H9 (cell line): ENCODE measurements around the gene CHRNA5. TPM values are rescaled to one million over a fixed set of nuclear protein-coding genes. Genes with fewer than 3 reads are reported as not detected.

ENCODE experiments used
- DNase-seq: peaks from one replicate; pipeline ENCODE4 v3.0.0-alpha.2; 2017
- H2AFZ ChIP-seq: one replicate; pipeline ENCODE4 v1.6.1; 2013; ENCODE audit warnings: mild to moderate bottlenecking, low read length, control low read depth, moderate library complexity
- H2AK5ac ChIP-seq: 2 replicates; pipeline ENCODE4 v1.6.1; 2013; ENCODE audit warnings: low read length, control low read depth, mixed read lengths; ENCODE audit not compliant: insufficient read length
- H2BK120ac ChIP-seq: one replicate; pipeline ENCODE4 v1.6.1; 2013; ENCODE audit warnings: low read depth, mild to moderate bottlenecking, low read length, control low read depth, inconsistent platforms; ENCODE audit not compliant: poor library complexity, severe bottlenecking
- H2BK12ac ChIP-seq: 2 replicates; pipeline ENCODE4 v1.6.1; 2013; ENCODE audit warnings: low read length, control low read depth, mixed read lengths, low read depth; ENCODE audit not compliant: insufficient read length
- H2BK15ac ChIP-seq: 2 replicates; pipeline ENCODE4 v1.6.1; 2013; ENCODE audit warnings: low read depth, low read length, control low read depth
- H2BK20ac ChIP-seq: one replicate; pipeline ENCODE4 v1.6.1; 2013; ENCODE audit warnings: low read depth, mild to moderate bottlenecking, low read length, control low read depth, inconsistent platforms; ENCODE audit not compliant: poor library complexity, severe bottlenecking
- H2BK5ac ChIP-seq: 2 replicates; pipeline ENCODE4 v1.6.1; 2013; ENCODE audit warnings: low read length, control low read depth, mixed read lengths; ENCODE audit not compliant: insufficient read length
- H3K14ac ChIP-seq: 2 replicates; pipeline ENCODE4 v1.6.1; 2013; ENCODE audit warnings: low read length, control low read depth; ENCODE audit not compliant: insufficient read depth
- H3K18ac ChIP-seq: 2 replicates; pipeline ENCODE4 v1.6.1; 2013; ENCODE audit warnings: low read depth, mild to moderate bottlenecking, mixed read lengths, low read length, control low read depth; ENCODE audit not compliant: insufficient read length
- H3K23ac ChIP-seq: 2 replicates; pipeline ENCODE4 v1.6.1; 2013; ENCODE audit warnings: low read length, control low read depth, mixed read lengths, low read depth; ENCODE audit not compliant: insufficient read length
- H3K23me2 ChIP-seq: 2 replicates; pipeline ENCODE4 v1.6.1; 2013; ENCODE audit warnings: low read depth, mild to moderate bottlenecking, mixed read lengths, low read length, control low read depth; ENCODE audit not compliant: insufficient read length, poor library complexity, severe bottlenecking
- H3K27ac ChIP-seq: 2 replicates; pipeline ENCODE4 v1.5.1; 2013; ENCODE audit warnings: low read length, control low read depth, mixed read lengths, low read depth; ENCODE audit not compliant: insufficient read length
- H3K27me3 ChIP-seq: 2 replicates; pipeline ENCODE4 v1.6.1; 2013; ENCODE audit warnings: low read length, control low read depth, inconsistent platforms; ENCODE audit not compliant: insufficient read depth
- H3K4ac ChIP-seq: 2 replicates; pipeline ENCODE4 v1.6.1; 2013; ENCODE audit warnings: low read depth, mild to moderate bottlenecking, control low read depth, inconsistent platforms, low read length, moderate library complexity
- H3K4me1 ChIP-seq: 2 replicates; pipeline ENCODE4 v1.6.1; 2013; ENCODE audit warnings: low read length, control low read depth, inconsistent platforms; ENCODE audit not compliant: insufficient read depth
- H3K4me2 ChIP-seq: 2 replicates; pipeline ENCODE4 v1.6.1; 2013; ENCODE audit warnings: low read length, control low read depth, mixed read lengths; ENCODE audit not compliant: insufficient read length, insufficient read depth
- H3K56ac ChIP-seq: 2 replicates; pipeline ENCODE4 v1.6.1; 2013; ENCODE audit warnings: low read depth, mild to moderate bottlenecking, mixed read lengths, low read length, control low read depth; ENCODE audit not compliant: insufficient read length
- H3K79me1 ChIP-seq: 2 replicates; pipeline ENCODE4 v1.6.1; 2013; ENCODE audit warnings: low read depth, mild to moderate bottlenecking, moderate library complexity, low read length, control low read depth, inconsistent platforms; ENCODE audit not compliant: insufficient read depth, poor library complexity, severe bottlenecking
- H3K79me2 ChIP-seq: 2 replicates; pipeline ENCODE4 v1.6.1; 2013; ENCODE audit warnings: low read length, control low read depth, inconsistent platforms; ENCODE audit not compliant: insufficient read depth
- H3K9ac ChIP-seq: 2 replicates; pipeline ENCODE4 v1.6.1; 2013; ENCODE audit warnings: low read length, control low read depth, mixed read lengths; ENCODE audit not compliant: insufficient read length; ENCODE audit errors: extremely low read depth
- H3K9me3 ChIP-seq: one replicate; pipeline ENCODE4 v1.6.1; 2013; ENCODE audit warnings: low read depth, low read length, inconsistent platforms; ENCODE audit not compliant: control insufficient read depth
- H3T11ph ChIP-seq: one replicate; pipeline ENCODE4 v1.6.1; 2013; ENCODE audit warnings: mild to moderate bottlenecking, low read length, control low read depth, inconsistent platforms
- H4K20me1 ChIP-seq: one replicate; pipeline ENCODE4 v1.6.1; 2013; ENCODE audit not compliant: control insufficient read depth, insufficient read length, insufficient read depth
- H4K5ac ChIP-seq: 2 replicates; pipeline ENCODE4 v1.6.1; 2013; ENCODE audit warnings: low read depth, mild to moderate bottlenecking, mixed read lengths, low read length, control low read depth; ENCODE audit not compliant: insufficient read length
- H4K8ac ChIP-seq: replicated peaks from 2 replicates; pipeline ENCODE4 v1.6.1; 2013; ENCODE audit warnings: low read length, control low read depth, mixed read lengths, low read depth; ENCODE audit not compliant: insufficient read length
- H4K91ac ChIP-seq: 2 replicates; pipeline ENCODE4 v1.6.1; 2013; ENCODE audit warnings: low read depth, mild to moderate bottlenecking, moderate library complexity, mixed read lengths, low read length, control low read depth; ENCODE audit not compliant: insufficient read length
- H3K27ac Mint-ChIP-seq, 3 experiments: 2 replicates in 2 of 3; 3 replicates in 1 of 3; pipeline ENCODE4 v1.8.0; 2020 to 2021; ENCODE audit warnings: mixed read lengths in 3 of 3, mild to moderate bottlenecking in 1 of 3, moderate library complexity in 1 of 3
- H3K27me3 Mint-ChIP-seq: 2 replicates; pipeline ENCODE4 v1.8.0; 2021; ENCODE audit warnings: low read depth, mild to moderate bottlenecking, moderate library complexity, mixed read lengths
- H3K36me3 Mint-ChIP-seq, 3 experiments: 2 replicates in 2 of 3; 3 replicates in 1 of 3; pipeline ENCODE4 v1.8.0; 2020 to 2021; ENCODE audit warnings: low read depth in 3 of 3, mixed read lengths in 3 of 3; ENCODE audit not compliant: insufficient read depth in 1 of 3
- H3K4me1 Mint-ChIP-seq, 2 experiments: 2 replicates each; pipeline ENCODE4 v1.8.0; 2020; ENCODE audit warnings: mixed read lengths in 2 of 2
- H3K4me3 Mint-ChIP-seq, 2 experiments: 2 replicates in 1 of 2; 3 replicates in 1 of 2; pipeline ENCODE4 v1.8.0; 2020 to 2021; ENCODE audit warnings: mild to moderate bottlenecking in 2 of 2, mixed read lengths in 2 of 2, moderate library complexity in 1 of 2
- H3K9me3 Mint-ChIP-seq, 2 experiments: 2 replicates in 1 of 2; 3 replicates in 1 of 2; pipeline ENCODE4 v1.8.0; 2020; ENCODE audit warnings: mild to moderate bottlenecking in 2 of 2, mixed read lengths in 2 of 2, moderate library complexity in 1 of 2
- CTCF ChIP-seq: fragments of 200-600 bp; sonication (generic); conservative IDR thresholded peaks from 3 replicates; pipeline ENCODE4 v1.8.0; 2021; ENCODE audit warnings: antibody characterized with exemption, mild to moderate bottlenecking
- WGBS: extraction: QIAGEN DNeasy Blood & Tissue Kit; methylation state at CpG from one replicate; pipeline ENCODE4 v1.1.7; 2013; ENCODE audit warnings: missing lambda C conversion rate, low lambda C conversion rate, mixed read lengths; ENCODE audit not compliant: insufficient read length; ENCODE audit errors: extremely low coverage; 5-methylcytosine and 5-hydroxymethylcytosine counted together
- total RNA-seq: library from RNA; stranded (reverse); gene quantifications from 2 replicates; pipeline ENCODE4 v1.2.1, GENCODE V29; 2021

The CHRNA5 gene
- total RNA-seq, 1 experiment from 2014 or later: 16.5 TPM

GRCh38 chr15:78624651-78625590 is 59.6 kb downstream of the CHRNA5 start:
- no peak for DNase-seq
- Histone ChIP-seq H3K27ac (no peak overlapping the region), H3K79me2 (no peaks in the 10 kb centered on the region), H3K9me3 (no peaks in the 10 kb centered on the region), H4K91ac (no peak overlapping the region), H4K20me1 (no peaks in the 10 kb centered on the region), H3K4me1 (no peaks in the 10 kb centered on the region), H3K14ac (no peak overlapping the region), H4K5ac (no peak overlapping the region), H2AFZ (no peak overlapping the region), H3K4ac (no peak overlapping the region), H2BK120ac (no peak overlapping the region), H2BK20ac (no peak overlapping the region), H3K9ac (no peak overlapping the region), H2BK15ac (no peak overlapping the region), H3K23me2 (peaks cover 10% of the 10 kb centered on the region), H3K79me1 (no peaks in the 10 kb centered on the region), H2BK12ac (no peak overlapping the region), H3K56ac (no peak overlapping the region), H3K27me3 (peaks cover 2% of the 10 kb centered on the region; the same call in 1 of the 2 replicates), H3K18ac (no peak overlapping the region), H4K8ac (no peak overlapping the region), H3K4me2 (no peak overlapping the region), H2BK5ac (no peak overlapping the region), H2AK5ac (no peak overlapping the region), H3T11ph (no peak overlapping the region), H3K23ac (no peak overlapping the region)
- H3K4me3 Mint-ChIP-seq: no peak overlapping the region
- TF ChIP-seq CTCF: no peak
- H3K36me3 Mint-ChIP-seq: peaks cover 0 to 9% (median 4%) of the 10 kb centered on the region in 3 experiments; a peak in 2 of 7 replicates
- peaks cover 6 to 7% of the 10 kb centered on the region in 2 experiments; a peak in 1 of 4 replicates for H3K4me1 Mint-ChIP-seq
- H3K9me3 Mint-ChIP-seq: no peaks in the 10 kb centered on the region; a peak in 1 of 5 replicates
- H3K27ac Mint-ChIP-seq: no peak overlapping the region
- peaks cover 56% of the 10 kb centered on the region for H3K27me3 Mint-ChIP-seq
- WGBS: no CpG with 5 or more reads among the region's 17 CpGs
